Tongue (tissue), 2 donors: ENCODE data around the gene ZNF761. TPM values are rescaled to one million over a fixed set of nuclear protein-coding genes. Genes with fewer than 3 reads are reported as not detected.
"Not testable (repeated sequence)": the region's sequence is repeated elsewhere in the genome, so short reads cannot be mapped to it uniquely, and the experiment has no call there.

Experiments used
- DNase-seq: peaks from one replicate; pipeline ENCODE4 v3.0.0-alpha.2; 2015
- total RNA-seq: library from RNA; depleted of rRNA; stranded (reverse); fragments of >200 nt; gene quantifications from one replicate; pipeline ENCODE4 v1.2.3, GENCODE V29; 2014

ZNF761 gene
- 9.3 TPM for total RNA-seq

DNA sequence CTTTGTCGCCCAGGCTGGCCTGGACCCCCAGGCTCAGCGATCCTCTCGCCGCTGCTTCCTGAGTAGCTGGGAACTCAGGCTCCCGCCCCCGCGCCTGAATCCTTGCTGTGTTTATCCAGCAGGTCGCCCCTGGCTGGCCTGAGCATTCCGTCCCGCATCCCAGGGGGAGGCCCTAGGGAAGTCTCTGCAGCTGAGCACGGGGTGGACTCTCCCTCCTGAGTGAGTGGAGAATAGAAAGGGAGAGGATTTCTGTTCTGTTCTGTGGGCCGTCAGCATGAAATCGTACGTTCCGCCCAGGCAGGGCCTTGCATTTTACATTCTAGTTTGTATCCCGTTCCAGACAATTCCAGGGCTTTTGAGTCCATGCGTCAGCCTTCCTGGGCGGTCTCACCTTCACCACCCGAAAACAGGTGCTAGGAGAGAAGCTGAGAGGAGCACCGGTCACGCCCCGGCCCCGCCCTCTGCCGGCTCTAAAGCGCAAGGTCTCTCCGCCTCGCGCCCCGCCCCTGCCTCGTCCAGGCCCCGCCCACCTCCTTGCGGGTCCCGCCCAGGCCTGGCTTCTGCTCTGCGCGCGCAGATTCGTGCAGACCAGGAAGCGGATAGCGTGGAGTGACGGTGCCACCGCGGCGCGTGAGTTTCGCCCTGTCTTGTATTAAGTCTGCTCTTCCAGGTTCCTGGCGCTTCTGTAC, at the start of gene ZNF761:
Gene ZNF761, plus strand, starts transcription at position 586 of the 689 bp plus-strand sequence. CDS start 15,285 bp downstream, outside the sequence.
- peak; percentile 97 for DNase-seq

DNA sequence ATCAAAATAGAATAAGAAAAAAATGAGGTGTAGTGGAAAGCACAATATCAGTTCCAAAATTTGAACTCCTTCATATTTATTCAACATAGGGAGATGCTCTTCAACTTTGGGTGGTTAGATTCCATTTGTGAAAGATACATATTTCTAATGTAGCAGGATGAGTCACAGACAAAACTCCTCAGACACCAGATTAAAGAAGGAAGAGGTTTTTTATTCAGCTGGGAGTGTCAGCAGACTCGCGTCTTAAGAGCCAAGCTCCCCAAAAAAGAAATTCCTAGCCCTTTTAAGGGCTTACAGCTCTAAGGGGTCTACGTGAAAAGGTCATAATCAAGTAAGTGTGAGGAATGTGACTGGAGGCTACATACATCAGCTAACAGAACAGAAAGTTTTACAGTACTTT, 43.6 kb upstream of the ZNF761 start:
- DNase-seq = no peak

DNA sequence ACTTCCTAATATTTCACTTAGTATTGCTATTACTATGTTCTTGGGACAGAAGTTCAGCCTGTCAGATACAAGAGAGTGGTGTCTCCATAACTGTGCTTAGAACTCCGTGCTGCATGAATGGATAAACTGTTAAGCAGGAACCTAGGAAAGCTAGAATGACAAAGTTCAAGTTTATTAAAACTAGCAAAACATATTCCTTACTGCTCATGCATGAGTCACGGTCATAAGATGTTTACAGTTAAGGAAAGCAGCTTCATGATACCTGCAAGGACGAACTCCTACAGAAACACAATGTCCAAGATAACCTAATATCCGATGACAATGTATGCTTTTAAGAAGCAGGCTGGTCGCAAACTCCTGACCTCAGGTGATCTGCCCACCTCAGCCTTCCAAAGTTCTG, 42.9 kb upstream of the ZNF761 start:
- DNase-seq = no peak

DNA sequence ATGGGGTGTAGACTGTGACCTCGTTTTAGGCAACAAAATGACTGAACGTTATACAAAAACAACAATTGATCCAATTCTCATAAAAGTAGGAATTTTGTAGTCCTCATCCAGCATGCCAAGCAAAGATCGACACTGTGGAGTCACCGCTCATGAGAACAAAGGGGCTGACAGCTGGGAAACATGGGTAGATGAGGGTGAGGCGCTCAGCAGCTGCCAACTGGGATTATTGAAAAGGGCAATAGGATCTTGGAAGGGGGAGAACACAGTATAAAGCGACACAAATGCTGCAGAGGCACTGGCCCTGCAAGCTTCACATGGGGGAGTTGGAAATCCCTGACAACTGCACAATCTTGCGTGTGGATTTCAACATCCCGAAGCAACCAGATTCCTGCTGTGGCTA, 42.2 kb upstream of the ZNF761 start:
- peak; percentile 91 for DNase-seq

DNA sequence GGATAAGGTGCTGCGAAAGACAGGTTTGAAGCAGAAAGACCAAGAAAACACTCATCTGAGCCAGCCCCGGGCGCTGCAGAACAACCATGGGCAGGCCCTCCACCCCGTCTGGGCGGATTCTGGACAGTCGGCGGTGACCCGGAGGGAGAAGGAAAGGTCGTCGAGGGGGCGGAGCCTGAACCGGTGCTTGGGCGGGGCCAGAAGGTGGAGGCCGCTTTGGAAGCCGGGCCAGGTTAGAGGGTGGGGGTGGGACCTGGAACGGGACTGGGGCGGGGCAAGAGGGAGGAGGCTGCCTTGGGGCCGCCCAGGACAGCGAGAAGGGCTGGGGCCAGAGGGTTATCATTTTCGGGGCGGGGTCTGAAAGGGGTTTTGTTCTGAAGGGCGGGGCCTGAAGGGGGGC, 41.8 kb upstream of the ZNF761 start:
- DNase-seq = peak; percentile 78

DNA sequence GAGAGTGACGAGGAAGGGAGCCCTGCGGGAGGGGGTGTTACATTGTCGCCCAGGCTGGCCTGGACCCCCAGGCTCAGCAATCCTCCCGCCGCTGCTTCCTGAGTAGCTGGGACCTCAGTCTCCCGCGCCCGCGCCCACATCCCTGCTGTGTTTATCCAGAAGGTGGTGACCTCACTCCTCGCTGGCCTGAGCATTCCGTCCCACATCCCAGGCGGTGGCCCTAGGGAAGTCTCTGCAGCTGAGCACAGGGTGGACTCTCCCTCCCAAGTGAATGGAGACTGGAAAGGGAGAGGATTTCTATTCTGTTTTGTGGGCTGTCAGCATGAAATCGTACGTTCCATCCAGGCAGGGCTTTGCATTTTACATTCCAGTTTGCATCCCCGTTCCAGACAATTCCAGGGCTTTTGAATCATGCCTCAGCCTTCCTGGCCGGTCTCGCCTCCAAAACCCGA, 37.2 kb upstream of the ZNF761 start:
- no peak for DNase-seq

DNA sequence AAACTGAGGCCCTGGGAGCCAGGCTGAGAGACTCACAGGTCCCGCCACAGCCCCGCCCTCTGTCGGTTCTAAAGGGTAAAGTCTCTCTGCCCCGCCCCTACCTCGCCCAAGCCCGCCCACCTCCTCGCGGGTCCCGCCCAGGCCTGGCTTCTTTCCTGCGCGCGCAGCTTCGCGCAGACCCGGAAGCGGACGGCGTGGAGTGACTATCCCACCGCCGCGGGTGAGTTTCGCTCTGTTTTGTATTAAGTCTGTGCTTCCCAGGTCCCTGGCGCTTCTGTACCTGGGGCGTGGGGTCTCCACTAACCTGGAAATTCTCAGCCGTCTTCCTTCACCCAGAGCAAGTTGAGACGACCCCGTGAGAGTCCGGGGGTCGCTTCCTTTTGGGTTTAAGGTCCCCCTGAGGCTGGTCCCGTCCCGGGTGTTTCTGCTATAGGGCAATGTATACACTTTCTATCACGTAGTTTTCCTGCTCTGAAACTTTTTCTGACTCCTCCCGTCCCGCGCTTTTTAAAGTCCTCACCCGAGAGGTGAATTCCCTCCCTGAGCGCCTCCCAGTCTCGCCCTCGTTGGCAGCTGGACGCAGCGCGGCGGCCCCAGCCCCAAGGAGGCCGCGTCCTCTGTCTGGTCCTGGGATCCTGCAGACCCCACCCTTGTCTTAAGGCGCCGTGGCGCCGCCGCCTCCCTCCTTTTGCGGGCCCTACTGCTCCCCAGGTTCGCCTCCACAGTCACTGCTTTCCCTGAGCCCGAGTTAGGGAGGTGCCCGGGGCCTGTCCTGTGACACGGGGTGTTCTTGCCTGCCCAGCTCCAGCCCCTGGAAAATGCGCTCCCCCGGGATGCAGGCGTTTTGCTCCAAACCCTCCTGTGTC, 36.6 kb upstream of the ZNF761 start, which contains the start of gene ZNF765:
Gene ZNF765, plus strand, starts transcription at position 176 of the 866 bp plus-strand sequence. CDS start 2,867 bp downstream, outside the sequence.
- DNase-seq = peak; percentile 98

DNA sequence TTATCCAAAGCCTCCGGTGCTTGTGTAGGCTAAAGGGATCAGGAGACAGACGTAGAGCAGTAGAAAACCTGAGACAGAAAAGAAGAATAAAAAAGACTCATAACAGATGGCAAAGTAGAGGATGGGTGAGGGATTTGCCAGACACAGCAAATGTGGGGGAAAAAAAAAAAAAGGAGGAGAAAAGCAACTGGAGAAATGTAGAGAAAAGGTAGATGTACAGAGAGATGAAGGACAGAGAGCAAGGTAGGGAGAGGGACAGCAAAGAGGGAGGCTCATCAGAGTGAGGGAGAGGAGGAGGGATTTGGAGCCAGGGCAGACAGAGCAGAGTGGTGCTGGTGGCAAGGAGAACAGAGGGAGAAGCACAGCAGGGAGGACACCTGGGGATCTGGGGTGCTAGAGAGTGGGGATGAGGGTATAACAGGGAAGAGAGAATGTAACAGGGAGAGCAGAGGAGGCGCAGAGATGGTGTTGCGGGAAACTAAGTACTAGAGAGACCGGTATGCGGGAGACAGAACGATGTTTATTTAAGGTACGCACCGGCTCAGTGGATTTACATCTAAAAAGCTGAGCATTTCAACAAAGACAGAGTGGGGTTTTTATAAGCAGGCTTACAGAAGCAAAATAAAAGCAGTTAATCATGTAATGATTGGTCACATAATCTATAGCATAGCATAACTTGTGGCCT, 35.8 kb upstream of the ZNF761 start:
- DNase-seq = not testable (repeated sequence)

DNA sequence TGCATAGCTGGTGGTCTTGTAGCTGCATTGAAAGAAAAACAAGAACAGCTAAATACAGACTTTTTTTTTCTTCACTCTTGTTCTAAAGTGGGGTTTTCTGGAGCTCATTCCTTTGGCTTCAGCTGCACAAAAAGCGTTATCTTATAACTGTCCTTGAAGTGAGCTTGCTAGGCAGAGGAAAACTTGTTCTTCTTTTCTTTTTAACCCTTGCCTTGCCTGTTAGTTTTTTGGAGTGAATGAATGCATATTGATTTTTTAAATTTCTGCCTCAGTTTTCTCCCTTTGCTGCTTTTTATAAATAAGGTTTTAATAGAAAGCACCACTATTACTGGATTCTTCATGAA, 35.3 kb upstream of the ZNF761 start:
- no peak for DNase-seq

DNA sequence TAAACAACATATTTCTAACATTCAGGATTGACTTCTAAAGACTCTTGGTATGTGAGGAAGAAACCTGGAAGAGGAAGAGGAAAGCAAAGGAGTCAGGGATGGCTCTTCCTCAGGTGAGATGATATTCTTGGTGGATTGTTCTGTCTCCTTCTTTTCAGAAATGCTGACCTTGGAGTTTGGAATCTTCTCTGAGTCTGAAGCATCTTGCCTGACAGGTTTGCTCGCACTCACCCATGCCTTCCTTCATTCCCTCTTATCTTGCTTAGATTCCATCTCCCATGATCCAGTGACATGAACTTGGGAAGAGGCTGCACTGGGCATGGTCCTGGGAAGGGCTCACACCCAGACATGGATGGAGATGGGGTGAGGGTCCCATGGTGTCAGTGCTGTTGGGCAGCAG, 33.9 kb upstream of the ZNF761 start:
- DNase-seq = not testable (repeated sequence)

DNA sequence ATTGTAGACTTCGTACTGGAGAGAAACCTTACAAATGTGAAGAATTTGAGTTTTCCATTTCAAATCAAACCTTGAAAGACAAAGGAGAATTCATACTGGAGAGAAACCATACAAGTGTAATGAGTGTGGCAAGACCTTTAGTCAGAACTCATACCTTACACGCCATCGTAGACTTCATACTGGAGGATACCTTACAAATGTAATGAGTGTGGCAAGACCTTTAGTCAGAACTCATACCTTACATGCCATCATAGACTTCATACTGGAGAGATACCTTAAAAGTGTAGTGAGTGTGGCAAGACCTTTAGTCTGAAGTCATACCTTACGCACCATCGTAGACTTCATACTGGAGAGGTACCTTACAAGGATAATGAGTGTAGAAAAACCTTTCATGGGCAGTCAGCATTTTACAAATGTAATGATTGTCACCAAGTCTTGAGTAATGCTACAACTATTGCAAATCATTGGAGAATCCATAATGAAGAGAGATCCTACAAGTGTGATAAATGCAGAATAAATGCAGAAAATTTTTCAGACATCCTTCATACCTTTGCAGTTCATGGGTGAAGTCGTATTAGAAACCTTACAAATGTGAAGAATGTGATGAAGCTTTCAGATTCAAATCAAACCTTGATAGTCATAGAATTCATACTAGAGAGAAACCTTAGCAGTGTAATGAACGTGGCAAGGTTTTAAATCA, 22.1 kb upstream of the ZNF761 start:
- no peak for DNase-seq

DNA sequence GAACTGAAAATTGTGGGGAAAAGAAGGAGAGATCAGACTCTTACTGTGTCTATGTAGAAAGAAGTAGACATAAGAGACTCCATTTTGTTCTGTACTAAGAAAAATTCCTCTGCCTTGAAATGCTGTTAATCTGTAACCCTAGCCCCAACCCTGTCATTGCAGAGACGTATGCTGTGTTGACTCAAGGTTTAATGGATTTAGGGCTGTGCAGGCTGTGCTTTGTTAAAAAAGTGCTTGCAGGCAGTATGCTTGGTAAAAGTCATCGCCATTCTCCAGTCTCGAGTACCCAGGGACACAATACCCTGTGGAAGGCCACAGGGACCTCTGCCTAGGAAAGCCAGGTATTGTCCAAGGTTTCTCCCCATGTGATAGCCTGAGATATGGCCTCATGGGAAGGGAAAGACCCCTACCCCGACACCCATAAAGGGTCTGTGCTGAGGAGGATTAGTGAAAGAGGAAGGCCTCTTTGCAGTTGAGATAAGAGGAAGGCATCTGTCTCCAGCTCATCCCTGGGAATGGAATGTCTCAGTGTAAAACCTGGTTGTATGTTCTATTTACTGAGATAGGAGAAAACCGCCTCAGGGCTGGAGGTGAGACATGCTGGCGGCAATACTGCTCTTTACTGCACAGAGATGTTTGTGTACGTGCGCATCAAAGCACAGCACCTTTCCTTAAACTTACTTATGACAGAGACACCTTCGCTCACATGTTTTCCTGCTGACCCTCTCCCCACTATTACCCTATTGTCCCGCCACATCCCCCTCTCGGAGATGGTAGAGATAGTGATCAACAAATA, 11.1 kb upstream of the ZNF761 start:
- peak; percentile 18 for DNase-seq

DNA sequence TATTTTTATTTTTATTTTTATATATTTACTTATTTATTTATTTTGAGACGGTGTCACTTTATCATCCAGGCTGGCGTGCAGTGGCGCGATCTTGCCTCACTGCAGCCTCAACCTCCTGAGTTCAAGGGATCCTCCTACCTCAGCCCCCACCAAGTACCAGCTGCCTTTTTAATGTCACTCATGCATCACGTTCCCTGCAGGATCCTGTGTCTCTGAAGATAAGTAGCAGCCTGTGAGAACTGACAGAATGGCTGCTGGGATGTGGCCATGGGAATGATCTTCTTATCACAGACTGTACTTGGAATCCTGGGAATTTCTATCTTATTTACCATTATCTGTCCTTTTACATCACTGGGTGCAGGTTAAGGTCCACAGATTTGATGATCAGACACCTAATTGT, 9.2 kb upstream of the ZNF761 start:
- no peak for DNase-seq

DNA sequence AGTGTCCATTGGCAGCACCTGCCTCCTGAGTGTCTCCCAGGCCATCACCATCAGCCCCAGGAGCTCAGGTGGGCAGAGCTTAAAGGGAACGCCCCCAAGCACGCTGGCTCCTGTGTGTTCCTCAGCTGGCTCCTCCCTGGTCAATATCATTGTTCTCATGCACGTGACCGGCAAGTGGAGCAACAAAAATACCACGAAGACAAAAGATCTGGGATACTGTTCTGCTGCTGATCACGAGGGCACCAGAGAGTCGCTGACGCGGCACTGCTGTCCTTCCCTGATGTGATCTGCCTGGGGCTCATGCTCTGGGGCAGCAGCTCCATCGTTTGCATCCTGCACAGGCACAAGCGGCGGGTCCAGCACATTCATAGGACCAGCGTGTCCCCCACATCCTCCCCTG, 8.7 kb upstream of the ZNF761 start:
- DNase-seq = not testable (repeated sequence)

DNA sequence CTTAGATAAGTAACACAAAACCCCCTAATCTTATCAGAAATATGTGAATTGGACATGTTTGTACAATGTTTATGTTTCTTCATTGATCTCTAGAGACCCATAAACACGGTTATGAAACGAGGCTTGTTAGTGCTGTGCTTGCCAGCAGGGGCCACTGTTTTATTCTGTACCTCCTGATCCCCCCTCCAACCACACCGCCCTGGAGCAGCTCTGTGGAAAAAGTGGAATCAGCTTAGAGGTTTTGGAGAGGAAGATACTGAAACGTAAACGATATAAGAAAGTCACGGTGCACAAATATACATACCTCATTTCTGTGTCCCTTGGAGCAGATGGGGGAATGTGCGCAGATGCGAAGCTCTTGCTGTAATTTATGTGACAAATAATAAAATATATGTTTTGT, 8.1 kb upstream of the ZNF761 start:
- DNase-seq = peak; percentile 45

DNA sequence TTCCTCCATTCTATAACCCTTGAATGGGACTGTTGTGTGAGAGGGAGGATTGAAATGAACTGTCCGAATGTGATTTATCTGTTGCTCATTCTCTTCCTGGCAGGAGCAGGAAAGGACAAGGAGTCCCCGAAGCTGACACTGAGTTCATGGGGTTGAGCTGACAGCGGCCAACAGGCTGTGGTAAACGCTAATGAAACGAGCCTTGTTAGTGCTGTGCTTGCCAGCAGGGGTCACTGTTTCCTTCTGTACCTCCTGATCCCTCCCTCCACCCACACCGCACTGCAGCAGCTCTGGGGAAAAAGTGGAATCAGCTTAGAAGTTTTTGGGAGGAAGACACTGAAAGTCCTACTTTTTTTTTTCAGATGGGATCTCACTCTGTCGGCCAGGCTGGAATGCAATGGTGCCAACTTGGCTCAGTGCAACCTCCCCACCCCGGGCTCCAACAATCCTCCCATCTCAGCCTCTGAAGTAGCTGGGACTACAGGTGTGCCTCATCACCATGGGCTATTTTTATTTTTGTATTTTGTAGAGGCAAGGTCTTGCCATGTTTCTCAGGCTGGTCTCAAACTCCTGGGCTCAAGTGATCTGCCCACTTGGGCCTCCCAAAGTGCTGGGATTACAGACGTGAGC, 6.7 kb upstream of the ZNF761 start:
- DNase-seq = peak; percentile 89

DNA sequence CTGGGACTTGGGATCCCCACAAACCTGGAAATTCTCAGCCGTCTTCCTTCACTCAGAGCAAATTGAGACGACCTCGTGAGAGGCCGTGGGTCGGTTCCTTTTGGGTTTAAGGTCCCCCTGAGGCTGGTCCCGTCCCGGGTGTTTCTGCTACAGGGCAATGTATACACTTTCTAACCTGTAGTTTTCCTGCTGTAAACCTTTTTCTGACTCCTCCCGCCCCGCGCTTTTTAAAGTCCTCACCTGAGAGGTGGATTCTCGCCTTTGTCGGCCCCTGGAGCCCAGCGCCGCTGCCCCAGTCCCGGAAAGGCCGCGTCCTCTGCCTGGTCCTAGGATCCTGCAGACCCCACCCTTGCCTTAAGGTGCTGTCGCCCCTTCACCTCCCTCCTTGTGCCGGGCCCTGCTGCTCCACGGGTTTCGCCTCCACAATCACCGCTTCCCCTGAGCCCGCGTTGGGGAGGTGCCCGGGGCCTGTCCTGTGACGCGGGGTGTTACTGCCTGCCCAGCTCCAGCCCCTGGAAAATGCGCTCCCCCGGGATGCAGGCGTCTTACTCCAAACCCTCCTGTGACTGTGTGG, 391 bp downstream of the ZNF761 start:
- peak; percentile 16 for DNase-seq

DNA sequence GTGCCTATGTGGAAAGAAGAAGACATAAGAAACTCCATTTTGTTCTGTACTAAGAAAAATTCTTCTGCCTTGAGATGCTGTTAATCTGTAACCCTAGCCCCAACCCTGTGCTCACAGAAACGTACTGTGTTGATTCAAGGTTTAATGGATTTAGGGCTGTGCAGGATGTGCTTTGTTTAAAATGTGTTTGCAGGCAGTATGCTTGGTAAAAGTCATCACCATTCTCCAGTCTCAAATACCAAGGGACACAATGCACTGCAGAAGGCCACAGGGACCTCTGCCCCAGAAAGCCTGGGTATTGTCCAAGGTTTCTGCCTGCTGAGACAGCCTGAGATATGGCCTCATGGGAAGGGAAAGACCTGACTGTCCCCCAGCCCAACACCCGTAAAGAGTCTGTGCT, 12.0 kb downstream of the ZNF761 start:
- DNase-seq = not testable (repeated sequence)

DNA sequence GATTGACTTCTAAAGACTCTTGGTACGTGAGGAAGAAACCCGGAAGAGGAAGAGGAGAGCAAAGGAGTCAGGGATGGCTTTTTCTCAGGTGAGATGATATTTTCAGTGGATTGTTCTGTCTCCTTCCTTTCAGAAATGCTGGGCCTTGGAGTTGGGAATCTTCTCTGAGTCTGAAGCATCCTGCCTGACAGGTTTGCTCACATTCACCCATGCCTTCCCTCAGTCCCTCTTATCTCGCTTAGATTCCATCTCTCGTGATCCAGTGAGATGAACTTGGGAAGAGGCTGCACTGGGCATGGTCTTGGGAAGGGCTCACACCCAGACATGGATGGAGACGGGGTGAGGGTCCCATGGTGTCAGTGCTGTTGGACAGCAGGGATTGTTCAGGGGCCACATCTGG, 15.4 kb downstream of the ZNF761 start:
- DNase-seq = not testable (repeated sequence)

DNA sequence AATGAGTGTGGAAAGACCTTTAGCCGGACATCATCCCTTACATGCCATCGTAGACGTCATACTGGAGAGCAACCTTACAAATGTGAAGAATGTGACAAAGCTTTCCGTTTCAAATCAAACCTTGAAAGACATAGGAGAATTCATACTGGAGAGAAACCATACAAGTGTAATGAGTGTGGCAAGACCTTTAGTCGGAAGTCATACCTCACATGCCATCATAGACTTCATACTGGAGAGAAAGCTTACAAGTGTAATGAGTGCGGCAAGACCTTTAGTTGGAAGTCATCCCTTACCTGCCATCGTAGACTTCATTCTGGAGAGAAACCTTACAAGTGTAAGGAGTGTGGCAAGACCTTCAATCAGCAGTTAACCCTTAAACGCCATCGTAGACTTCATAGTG, 24.0 kb downstream of the ZNF761 start:
- DNase-seq = no peak
